GM19463 (cell line): ENCODE data around the gene TGFBR2.
"Not testable (repeated sequence)": the region's sequence is repeated elsewhere in the genome, so short reads cannot be mapped to it uniquely, and the experiment has no call there.

Experiments
- ATAC-seq: cut with Tn5 transposase; IDR thresholded peaks from one replicate; pipeline ENCODE4 v1.9.1; 2021; ENCODE audit warnings: mild to moderate bottlenecking, moderate library complexity; ENCODE audit not compliant: unreplicated experiment

Gene TGFBR2

DNA sequence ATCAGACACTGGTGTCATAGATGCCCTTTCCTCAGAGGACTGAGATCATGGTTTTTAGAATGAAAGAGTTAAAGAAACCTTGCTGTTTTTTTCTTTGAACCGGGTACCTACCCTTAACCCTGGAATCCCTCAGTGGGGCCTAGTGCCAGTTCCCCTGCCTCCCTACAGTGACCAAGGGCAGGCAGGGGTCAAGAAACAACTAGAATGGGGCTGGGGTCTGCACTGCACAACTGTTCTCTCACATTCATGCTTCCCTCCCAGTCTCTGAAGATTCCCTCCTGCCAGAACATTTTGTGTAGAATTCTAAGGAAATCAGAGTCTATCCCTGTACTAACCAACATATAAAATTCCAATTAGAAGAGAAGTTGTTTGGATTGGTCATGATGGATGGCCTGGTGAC is 47.9 kb downstream of the TGFBR2 start:
- ATAC-seq = no peak

DNA sequence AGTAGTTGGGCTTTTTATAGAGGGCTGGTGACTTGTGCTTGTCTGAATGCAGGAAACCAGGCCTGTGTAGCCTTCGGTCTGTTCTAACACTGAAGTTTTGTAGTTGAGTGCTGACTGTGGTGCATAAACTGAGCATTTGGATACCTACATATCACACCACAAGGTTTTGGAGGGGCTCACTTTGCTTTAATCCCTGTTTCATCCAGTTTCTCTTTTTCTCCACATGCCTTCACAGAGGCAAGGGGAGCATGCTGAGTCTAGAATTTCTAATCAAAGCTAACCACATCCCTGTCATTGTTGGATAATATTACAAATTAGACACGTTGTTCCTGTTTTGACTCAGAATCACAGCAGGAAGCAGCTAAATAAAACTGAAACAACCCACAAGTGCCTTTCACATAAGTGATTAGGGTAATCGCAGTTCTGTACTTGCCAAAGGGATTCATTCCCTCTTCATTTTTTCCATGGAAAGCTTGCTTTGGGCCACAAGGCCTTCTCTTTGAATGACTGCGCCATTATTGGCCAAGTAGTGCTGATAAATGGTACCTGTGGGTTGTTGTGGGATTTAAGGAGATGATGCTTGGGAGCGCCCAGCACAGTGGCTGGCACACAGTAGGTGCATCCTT is 48.9 kb downstream of the TGFBR2 start:
- no peak for ATAC-seq

DNA sequence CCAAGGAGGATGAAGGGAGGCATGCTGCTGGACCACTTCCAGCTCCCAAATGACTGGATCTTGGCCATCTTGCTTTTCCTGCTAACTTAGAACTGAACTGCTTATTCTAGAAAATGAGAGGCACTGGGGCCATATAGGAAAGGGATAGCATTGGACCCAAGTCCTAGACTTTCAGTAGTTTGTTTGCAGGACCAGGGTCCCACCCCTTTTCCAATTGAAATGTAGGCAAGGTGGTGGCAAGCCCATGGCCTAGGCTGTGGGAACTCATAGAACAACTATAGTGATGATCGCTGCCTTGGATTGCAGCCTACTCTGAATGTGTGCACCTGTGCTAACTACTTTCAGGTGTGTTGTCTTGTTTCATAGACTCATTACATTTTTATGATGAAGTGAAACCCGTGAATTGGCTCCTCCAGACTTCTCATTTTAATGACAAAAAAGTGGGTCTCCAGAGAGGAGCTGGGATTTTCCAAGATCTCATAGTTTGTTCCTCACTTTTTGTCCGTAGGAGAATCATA is 50.3 kb downstream of the TGFBR2 start:
- no peak for ATAC-seq

DNA sequence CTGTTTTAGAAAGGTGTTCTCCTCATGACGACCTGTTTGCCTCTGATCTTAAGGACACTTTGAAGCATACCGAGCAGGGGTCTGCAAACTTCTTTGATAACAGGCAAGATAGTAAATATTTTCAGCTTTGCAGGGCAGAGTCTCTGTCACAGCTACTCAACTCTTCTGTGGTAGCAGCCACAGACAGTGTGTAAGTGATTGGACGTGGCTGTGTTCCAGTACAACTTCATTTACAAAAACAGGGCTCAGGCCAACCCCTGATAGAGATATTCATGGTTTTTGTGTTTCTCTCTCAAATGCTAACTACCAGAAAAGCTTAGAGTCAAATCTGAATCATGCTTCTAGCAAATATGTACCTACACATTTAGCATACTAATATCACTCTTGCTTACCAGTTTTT is 51.5 kb downstream of the TGFBR2 start:
- peak; percentile 23 for ATAC-seq

DNA sequence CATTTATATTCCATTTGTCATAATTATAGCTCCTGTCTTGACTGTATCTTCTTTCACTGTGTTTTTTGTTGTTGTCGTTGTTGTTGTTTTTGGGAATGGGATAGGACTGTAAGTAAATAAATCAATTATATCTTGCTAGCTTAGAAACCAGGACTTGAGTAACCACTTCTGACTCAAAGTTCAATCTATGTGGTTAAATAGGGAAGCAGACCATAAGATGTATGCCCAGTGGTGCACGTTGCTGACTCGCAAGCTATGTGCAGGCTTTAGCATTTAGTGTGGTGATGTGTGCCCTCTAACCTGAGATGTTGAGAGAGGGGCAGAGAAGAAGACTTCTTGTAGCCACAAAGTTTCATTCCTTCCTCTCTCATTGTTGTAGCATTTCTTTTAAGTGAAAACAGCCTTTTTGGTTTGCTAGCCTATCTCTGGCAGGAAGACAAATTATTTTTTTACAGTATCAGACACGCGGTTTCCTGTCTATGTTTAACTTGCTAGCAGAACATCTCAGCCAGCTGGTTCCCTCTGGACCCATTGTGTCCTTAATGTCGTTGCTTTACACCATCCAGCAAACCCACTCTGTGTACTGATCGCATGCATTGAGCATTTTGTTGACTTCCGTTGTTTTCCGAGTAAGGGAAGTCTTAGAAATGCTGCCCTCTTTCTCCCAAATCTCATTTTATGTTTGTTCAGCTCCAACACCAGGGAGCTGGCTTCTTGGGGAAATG is 52.1 kb downstream of the TGFBR2 start:
- peak; percentile 89 for ATAC-seq

DNA sequence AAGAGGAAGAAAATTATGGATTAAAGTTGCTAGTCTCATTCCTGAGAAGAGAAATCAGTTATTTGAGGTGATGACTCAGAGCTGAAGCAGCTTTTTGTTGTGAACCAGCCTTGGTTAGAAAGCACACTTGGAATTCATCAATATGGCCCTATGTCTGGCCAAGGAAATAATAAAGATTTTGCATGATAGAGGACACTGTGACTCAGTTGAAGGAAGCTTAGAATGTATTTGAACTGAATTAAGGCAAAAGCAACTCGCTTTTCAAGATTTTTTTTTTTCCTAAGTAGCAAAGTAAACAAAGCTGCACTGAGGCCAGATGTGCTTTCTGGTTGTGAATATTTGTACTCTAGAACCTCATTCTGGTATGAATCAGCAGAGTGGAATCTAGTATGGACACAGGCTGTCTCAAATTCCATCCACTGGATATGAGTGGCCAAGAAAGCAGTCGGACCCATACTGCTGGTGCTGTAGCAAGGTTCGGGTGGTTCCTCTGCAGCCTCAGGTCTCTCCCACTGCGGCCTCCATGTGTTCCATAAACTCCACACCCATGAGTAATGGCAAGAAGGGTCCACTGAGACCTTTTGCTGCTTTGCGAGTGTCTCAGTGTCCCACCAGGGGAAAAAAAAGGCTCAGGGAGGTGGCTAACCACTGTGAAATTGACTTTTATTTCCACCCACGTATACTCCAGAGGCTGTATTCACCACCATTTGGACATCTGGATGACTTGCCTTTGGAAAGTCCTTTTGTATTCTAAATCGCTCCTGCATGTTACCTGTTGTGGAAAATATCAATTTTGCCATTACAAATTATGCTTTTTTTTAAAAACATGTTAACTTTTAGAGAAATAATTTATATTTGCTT is 53.1 kb downstream of the TGFBR2 start:
- no peak for ATAC-seq

DNA sequence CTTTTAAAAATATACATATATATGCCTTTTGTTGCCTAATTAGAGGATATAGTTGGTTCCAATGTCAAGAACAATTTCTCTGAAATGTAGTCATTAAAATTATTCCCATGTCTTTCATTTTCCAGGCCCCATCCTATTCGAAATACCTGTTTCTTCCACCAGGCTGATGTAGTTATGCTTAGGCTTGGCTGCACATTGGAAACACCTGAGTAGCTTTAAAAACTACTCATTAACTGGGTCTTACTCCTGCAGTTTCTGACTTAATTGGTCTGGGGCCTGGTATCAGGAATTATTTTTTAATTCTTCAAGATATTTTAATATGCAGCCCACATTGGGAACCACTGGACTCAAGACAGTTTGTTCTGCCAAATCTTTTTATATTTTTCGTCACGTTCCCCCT is 53.7 kb downstream of the TGFBR2 start:
- ATAC-seq = no peak

DNA sequence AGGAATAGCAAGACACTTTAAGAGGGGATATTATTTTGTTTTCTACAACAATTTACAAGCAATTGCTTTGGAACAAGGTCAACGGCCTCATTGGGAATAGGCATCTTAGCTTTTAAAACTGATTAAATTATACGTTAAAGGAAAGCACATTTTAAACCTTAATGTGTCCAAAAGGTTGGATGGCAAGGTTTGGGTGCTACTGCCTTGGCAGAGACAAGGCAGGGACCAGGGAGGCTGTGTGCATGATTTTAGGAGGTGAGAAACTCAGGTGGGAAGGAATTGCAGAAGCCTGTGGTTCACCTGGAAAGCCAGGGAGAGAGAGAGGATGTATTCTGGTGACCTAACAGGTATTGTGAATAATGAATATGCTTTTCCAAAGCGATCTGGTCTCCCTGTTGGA is 54.3 kb downstream of the TGFBR2 start:
- ATAC-seq = no peak

DNA sequence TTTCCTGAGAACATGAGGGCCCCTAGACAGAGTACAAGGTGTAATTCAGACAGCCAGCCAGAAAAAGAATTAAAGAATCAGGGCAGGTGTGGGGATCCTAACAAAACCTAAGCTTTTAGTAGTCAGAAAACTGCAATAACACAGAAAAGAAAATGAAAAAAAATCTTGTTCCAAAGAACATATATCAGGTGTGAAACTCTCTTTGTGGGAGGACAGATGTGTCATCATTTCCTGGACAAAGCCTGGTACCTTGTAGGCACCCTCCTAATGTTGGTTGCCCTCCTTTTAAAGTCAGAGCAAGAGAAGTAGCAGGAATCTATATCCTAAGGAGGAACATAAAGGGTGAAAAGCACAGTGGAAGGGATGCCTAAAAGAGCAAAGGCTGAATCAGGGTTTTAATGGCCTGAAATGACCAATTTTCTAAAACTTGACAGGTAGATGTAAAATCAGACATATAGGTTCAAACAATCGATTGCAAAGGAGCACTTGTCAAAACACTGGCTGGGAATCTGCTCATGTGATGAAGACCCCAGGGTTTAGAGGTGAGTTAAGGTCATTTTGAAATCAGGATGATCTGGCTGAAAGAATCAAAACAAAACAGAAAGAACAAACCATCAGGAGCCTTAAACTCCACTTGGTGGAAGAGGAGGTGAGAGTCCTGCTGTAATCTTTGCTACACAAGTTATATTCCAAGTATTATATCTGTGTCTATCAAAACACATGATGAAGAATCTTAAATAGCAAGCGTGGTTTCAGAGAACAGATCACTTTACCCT is 54.9 kb downstream of the TGFBR2 start:
- no peak for ATAC-seq

DNA sequence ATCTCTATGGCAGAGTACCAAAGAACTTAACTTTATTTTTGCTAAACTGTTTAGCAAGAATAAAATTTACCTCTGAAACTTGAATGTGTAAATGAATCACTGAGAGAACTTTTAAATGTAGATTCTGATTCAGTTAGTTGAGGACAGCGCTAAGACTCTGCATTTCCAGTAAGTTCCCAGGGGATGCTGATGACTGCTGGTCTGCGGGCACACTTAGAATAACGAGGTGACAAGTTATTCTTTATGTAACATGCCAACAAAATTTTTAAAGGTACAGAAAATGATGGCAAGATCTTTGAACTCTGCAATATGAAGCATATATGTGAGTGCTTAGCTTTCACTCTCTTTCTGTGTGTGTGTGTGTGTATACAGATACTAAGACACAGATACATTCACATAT is 56.4 kb downstream of the TGFBR2 start:
- no peak for ATAC-seq

DNA sequence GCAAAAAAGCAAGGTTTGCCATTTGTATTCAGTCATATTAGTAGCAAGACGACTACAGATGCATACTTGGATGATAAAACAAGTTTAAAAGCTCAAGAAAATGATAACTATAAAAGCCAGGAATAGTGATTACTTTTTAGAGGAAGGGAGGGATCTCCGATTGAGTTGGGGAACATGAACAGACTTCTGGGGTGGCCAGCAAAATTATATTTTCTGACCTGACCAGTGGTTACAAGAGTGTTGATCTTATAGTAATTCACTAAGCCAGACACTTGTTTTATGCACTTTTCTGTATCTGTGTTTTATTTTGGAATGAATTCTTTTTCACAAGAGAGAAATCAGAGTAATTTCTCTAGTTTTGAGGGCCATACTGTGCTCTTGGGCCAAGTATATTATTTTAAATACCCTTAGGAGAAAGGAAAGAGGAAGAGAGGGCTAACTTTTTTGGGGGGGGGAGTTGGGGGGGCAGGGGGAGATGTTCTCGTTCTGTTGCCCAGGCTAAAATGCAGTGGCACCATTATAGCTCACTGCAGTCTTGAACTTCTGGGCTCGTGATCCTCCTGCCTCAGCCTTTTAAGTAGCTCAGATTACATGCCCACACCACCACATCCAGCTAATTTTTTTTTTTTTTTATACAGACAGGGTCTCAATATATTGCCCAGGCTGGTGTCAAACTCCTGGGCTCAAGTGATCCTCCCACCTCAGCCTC is 57.3 kb downstream of the TGFBR2 start:
- ATAC-seq = no peak

DNA sequence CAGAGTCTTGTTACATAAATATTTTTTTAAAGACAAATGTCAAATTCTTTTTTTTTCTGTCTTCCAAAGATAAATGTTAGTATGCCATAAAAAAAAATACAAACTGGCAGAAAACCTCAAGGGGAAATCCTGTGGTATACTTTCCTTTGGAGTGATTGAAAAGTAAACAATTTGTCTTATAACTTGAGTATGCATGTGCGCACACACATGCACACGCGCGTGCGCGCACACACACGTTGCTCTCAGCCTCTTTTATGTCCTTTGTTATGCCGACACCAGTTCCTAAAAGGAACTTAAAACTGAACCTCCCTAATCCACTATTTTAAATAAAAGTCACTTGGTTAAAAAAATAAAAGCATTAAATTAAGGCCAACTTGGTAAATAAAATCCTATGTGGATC is 58.1 kb downstream of the TGFBR2 start:
- ATAC-seq = no peak

DNA sequence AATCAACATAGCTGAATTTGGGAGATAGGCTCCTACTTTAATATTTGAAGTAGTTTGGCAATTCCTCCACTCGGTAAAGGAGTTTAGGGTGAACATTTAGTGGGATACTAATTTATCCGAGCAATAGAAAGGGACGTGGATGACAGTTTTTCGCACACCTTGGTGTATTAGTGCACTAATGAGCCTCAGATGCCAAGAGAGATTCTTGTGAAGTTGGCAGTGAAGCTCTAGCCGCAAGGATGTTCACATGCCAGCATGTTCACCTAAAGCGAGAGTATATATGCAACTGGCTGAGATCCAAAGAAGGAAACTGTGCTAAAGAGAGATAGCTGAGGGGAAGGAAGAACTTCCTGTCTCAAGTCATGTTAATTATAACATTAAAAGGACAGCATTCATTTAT is 58.5 kb downstream of the TGFBR2 start:
- ATAC-seq = no peak

DNA sequence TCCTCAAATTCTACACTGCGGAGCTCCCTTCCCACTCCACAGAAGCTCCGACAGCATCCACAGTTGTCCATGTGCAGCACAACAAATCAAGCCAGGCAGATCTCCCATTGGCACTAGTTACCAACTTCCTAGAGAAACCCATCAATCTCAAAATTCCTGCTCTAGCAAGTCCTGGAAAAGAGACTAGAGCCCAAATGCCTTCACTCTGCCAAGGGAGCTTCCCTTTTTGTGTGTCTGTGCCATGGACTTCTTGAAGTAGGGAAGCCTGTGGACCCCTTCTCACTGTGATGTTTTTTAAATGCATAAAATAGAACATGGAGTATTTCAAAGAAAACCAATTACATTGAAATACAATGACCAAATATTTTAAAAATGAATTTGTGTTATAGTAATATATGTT is 59.1 kb downstream of the TGFBR2 start:
- ATAC-seq = no peak

DNA sequence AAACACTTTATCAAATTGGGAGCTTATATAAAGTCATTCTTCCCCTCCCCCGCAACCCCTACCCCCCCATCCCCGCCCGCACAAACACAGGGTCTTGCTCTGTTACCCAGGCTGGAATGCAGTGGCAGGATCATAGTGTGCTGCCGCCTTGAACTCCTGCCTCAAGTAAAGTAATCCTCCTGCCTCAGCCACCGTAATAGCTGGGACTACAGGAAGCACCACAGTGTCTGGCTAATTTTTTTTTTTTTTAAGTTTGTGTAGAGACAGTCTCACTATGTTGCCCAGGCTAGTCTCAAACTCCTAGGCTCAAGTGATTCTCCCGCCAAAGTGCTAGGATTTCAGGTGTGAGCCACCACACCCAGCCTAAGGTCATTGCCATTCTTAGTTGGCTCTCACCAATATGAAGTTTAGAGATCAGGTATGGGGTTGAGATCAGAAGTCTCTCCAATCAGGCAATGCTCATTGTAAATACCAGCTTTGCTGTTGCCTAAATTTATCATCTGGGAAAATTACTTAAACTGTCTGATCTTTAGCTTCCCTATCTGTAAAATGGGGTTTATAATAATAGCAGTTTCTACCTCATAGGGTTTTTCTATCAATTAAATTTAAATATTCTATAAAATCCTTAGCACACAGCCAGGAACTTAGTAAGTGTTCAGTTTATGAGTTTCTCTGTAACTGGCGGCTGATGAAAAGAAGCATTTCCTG is 60.3 kb downstream of the TGFBR2 start:
- ATAC-seq = no peak

DNA sequence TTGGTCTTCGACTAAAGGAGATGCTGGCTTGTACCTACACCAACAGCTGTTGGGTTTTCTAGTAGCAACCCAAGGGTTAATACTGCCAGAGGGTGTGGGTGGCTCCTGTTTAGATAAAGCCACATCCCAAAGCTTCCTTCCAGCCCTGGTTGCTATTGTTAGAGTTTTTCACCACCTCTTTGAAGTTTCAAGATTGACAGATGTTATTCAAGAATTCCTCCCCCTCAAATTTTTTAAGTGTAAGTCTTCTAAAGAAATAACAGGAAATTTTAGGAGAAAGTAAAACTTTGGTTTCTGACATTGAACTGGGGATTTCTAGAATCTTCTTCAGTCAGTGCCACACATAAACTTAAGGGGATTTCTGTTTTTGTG is 60.9 kb downstream of the TGFBR2 start:
- ATAC-seq = no peak

DNA sequence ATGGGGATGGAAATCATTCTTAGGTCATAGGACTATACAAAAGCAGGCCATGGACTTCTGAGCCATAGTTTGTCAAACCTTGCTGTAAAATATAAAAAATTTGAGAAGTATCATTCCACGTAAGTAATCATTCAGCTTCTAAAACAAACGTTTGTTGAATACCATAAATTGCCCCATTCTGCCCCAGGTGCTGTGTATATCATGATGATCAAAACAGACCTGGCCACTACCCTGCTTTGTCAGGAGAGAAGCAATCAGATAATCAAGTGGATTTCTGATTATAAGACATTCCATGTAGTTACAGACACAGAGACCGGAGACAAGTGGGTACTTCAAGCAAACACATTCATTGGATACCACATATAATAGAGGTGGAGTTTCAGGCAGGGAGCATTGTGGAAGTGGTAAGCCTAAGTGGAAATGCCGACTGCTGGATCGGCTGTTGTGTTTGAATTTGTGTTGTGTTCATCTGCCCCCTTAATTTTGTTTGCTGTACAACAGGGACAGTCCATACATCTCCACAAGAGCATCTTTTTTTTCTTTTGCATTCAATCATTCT is 61.7 kb downstream of the TGFBR2 start:
- no peak for ATAC-seq

DNA sequence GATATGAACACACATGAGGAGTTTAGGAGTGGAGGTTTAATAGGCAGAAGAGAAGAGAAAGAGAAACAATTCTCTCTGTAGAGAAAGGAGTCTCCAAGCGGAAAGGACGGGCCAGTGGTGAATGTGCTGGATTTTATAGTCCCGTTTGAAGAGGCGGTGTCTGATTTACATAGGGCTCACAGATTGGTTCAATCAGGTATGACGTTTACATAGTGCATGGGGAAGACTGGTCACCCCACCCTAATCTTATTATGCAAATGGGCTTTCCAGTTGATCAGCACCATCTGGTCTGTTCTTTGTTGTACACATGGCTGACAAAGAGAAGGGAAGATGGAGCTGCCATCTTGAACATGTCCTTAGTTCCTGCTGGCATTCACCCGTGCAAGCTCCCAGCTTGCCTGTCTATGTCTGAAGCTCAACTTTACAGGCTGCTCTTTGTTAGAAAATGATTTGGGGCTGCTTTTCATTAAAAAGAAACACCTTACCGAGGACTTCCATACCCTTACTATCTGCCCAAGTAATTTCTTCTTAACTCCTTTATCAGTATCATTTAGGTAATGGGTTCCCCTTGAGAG is 63.0 kb downstream of the TGFBR2 start:
- not testable (repeated sequence) for ATAC-seq

DNA sequence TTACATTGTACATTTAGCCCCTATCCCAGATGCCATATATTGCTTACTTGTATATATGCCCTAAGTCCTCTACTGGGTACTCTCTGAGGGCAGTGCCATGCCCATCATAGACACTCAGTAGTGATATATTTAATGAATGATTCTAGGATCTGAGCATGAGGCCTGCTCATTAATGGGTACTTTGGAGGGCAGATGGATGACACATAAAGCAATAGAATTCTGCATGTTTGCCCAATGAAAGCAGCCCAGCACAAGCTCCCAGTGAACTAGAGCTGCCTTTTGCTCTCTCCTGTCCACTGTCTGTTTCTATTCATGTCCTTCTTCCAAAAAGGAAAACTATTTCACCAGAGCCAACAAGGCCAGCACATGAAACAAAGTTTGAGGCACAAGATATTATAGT is 63.9 kb downstream of the TGFBR2 start:
- no peak for ATAC-seq
